ENCODE measurements around the gene ERMARD.

The ERMARD gene

GRCh38 chr6:169816054-169816453 is 64.6 kb downstream of the ERMARD start:
- no peak overlapping the region for H3K4me3 ChIP-seq (ENCODE audit: control insufficient read depth, low read depth, low read length)
- TF ChIP-seq CTCF (IDR thresholded peaks at IDR 0.05; ENCODE audit: control insufficient read depth, insufficient read depth, low read depth, low read length, missing control alignments): no peak
- no peak for DNase-seq (ENCODE audit: low read depth)

- H3K4me3 ChIP-seq (ENCODE audit: control insufficient read depth, low read depth, low read length): no peak overlapping the region
- TF ChIP-seq CTCF (IDR thresholded peaks at IDR 0.05; ENCODE audit: control insufficient read depth, insufficient read depth, low read depth, low read length, missing control alignments): no peak
- DNase-seq (ENCODE audit: low read depth): no peak
Observed at GRCh38 chr6:169816975-169817374, 65.6 kb downstream of the ERMARD start.

GRCh38 chr6:169820358-169820757 is 68.9 kb downstream of the ERMARD start:
- H3K4me3 ChIP-seq (ENCODE audit: control insufficient read depth, low read depth, low read length): no peak overlapping the region
- no peak for DNase-seq (ENCODE audit: low read depth)
- TF ChIP-seq CTCF (IDR thresholded peaks at IDR 0.05; ENCODE audit: control insufficient read depth, insufficient read depth, low read depth, low read length, missing control alignments): no peak

- no peak for DNase-seq (ENCODE audit: low read depth)
- no peak for TF ChIP-seq CTCF (IDR thresholded peaks at IDR 0.05; ENCODE audit: control insufficient read depth, insufficient read depth, low read depth, low read length, missing control alignments)
- H3K4me3 ChIP-seq (ENCODE audit: control insufficient read depth, low read depth, low read length): no peak overlapping the region
Observed at GRCh38 chr6:169824021-169824420, 72.6 kb downstream of the ERMARD start.

GRCh38 chr6:169824848-169825557 is 73.6 kb downstream of the ERMARD start:
- H3K4me3 ChIP-seq (ENCODE audit: control insufficient read depth, low read depth, low read length): no peak overlapping the region
- TF ChIP-seq CTCF (IDR thresholded peaks at IDR 0.05; ENCODE audit: control insufficient read depth, insufficient read depth, low read depth, low read length, missing control alignments): no peak
- DNase-seq (ENCODE audit: low read depth): no peak

- H3K4me3 ChIP-seq (ENCODE audit: control insufficient read depth, low read depth, low read length): no peak overlapping the region
- no peak for DNase-seq (ENCODE audit: low read depth)
- no peak for TF ChIP-seq CTCF (IDR thresholded peaks at IDR 0.05; ENCODE audit: control insufficient read depth, insufficient read depth, low read depth, low read length, missing control alignments)
Observed at GRCh38 chr6:169825558-169826225, 74.3 kb downstream of the ERMARD start.

Measured in AG09309 (cell line).